GM21723 (cell line): Measurements from ENCODE around the gene SEPTIN12.

Experiments used
- ATAC-seq: cut with Tn5 transposase; IDR thresholded peaks from one replicate; pipeline ENCODE4 v1.9.1; 2021; ENCODE audit warnings: mild to moderate bottlenecking, moderate library complexity; ENCODE audit not compliant: unreplicated experiment

The SEPTIN12 gene

DNA sequence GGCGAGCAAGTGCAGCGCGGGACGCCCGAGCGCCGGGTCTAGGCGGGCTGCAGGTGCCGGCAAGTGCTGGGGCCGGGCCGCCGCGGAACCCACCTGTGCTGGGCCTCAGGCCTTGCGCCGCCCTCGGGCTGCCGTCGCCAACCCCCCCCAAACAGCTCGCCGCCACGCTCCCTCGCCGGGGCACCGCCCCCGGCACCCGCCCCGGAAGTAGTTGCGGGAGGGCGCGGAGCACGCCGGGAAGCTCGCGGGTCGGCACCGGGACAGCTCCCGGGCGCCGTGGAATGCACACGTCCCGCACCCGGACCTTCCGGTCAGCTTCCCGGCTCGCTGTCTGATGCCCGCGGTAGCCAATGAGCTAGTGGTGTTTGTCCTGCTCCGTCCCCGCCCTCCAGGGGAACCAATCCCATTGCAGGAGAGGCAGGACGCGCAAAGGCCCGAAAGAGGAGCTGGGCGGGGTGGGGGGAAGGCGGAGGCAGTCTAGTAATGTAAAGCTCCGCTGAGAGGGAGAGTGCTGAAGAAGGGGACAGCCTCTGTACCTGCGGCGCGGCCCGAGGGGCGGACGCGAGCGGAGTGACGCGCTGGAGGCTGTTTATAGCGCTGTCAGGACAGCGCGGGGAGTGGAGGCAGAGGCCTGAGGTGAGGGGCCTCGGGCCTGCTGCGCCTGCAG, 53.9 kb downstream of the SEPTIN12 start, which contains the start of the genes ANKS3 and DNAAF8:
TSS of gene ANKS3 (minus strand) at position 209 of the 667 bp plus-strand sequence. CDS start 4,122 bp downstream, outside the sequence.
TSS of gene DNAAF8 (plus strand) at position 475 of the 667 bp plus-strand sequence. CDS start 1,978 bp downstream, outside the sequence.
- ATAC-seq: peak; percentile 73

DNA sequence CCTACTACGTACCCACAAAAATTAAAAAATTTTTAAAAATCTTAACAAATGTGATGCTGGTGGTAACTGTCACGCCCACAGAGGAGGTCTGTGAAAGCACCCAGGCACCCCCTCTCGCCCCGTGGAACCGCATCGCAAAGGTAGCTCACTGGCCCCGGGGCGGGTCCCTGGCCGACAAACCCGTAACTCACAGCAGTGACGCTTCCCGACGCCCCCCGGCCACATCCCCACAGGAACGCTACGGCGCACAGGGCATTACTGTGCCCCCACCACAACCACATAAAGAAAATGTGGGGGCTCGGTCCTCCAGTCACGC, 54.4 kb downstream of the SEPTIN12 start:
- ATAC-seq: no peak

DNA sequence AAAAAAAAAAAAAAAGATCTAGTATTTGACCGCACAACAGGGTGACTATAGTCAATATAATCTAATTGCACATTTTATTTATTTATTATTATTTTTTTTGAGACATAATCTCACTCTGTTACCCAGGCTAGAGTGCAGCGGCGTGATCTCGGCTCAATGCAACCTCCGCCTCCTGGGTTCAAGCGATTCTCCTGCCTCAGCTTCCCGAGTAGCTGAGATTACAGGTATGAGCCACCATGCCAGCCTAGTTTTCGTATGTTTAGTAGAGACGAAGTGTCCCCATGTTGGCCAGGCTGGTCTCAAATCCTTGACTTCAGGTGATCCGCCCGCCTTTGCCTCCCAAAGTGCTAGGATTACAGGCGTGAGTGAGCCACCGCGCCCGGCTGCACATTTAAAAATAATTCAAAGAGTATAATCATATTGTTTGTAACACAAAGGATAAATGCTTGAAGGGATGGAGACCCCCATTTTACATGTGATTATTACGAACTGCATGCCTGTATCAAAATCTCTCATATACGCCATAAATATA, 54.9 kb downstream of the SEPTIN12 start:
- no peak for ATAC-seq

DNA sequence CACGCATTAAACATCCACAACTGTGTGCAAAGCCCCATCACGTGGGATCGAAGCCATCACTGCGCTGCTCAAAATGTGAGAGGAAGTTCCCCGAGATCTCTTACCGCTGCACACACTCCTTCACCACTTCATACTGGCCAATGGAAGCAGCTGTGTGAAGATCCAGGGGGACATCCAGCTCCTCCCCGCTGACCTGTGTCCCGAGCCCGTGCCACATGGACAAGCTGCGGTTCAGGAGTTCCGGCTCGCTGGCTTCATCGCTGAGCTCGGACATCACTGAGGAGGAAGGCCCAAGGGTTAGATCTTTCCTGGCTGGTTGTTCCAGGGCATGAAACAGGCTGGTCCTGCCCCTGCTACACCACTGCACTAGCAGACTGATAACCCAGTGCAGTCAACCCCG, 58.3 kb downstream of the SEPTIN12 start:
- no peak for ATAC-seq

DNA sequence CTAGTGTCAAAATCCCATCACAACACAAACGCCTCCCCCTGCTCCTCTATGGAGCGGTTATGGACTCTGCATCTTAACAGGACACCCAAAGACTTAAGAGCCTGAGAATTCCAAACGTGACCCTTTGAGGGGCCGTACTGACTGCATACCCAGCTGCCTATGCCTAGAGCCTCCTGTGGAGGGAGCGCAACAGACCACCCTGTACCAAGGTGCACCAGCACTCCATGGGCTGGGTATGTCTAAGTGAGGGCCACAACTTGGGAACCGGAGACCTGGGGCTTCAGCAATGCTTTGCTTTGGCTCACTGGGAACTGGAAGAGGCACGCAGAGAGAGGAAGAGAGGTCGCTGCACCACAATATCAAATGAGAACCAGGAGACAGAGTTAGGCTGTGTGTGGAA, 59.5 kb downstream of the SEPTIN12 start:
- ATAC-seq: no peak
